Measurements from ENCODE around the gene SRCAP.

DNA sequence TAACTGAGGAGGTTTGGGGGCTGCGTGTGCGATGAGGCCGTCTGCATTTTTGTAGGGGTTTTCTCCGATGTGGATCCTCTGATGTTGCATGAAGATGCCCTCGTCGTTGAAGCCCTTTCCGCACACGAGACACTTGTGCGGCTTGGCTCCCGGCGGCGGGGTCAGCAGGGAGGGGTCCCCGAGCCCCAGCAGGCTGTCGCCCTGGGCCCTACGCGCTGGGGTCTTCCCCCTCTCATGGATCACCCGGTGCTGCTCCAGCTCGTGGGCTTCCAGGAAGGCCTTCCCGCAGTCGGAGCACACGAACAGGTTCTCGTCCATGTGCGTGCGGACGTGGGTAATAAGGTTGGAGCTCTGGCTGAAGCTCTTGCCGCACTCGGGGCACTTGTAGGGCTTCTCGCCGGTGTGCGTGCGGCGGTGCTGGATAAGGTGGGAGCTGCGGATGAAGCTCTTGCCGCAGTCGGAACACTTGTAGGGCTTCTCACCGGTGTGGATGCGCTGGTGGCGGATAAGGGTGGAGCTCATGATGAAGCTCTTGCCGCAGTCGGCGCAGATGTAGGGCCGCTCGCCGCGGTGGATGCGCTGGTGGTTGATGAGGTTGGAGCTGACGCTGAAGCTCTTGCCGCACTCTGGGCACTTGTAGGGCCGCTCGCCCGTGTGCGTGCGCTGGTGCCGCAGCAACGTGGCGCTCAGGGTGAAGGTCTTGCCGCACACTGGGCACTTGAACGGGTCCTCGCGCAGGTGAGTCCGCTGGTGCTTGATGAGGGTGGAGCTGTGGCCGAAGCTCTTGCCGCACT is 83.7 kb downstream of the SRCAP start:
- TF ChIP-seq, protein P1, sequence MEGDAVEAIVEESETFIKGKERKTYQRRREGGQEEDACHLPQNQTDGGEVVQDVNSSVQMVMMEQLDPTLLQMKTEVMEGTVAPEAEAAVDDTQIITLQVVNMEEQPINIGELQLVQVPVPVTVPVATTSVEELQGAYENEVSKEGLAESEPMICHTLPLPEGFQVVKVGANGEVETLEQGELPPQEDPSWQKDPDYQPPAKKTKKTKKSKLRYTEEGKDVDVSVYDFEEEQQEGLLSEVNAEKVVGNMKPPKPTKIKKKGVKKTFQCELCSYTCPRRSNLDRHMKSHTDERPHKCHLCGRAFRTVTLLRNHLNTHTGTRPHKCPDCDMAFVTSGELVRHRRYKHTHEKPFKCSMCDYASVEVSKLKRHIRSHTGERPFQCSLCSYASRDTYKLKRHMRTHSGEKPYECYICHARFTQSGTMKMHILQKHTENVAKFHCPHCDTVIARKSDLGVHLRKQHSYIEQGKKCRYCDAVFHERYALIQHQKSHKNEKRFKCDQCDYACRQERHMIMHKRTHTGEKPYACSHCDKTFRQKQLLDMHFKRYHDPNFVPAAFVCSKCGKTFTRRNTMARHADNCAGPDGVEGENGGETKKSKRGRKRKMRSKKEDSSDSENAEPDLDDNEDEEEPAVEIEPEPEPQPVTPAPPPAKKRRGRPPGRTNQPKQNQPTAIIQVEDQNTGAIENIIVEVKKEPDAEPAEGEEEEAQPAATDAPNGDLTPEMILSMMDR (conservative IDR thresholded peaks at IDR 0.05; ENCODE audit: low read length), result no peak
- no peak for TF ChIP-seq EZH2phosphoT487 (IDR thresholded peaks at IDR 0.05; ENCODE audit: borderline replicate concordance)

Measured in Loucy (cell line).